Right lobe of liver (tissue), 4 donors: ENCODE data around the gene PCDHGC3.

ENCODE experiments used
- CTCF ChIP-seq, 4 donors: fragments of 200-600 bp in 3 of 4; fragments of 450-650 bp in 1 of 4; IDR thresholded peaks; one replicate each; pipeline versions ENCODE4 v1.5.1 to v1.8.0; 2016 to 2022; ENCODE audit warnings: antibody characterized with exemption in 4 of 4, mild to moderate bottlenecking in 2 of 4
- POLR2A ChIP-seq: fragments of 450-650 bp; IDR thresholded peaks from one replicate; pipeline ENCODE4 v1.6.1; 2017; ENCODE audit warnings: antibody characterized with exemption, mild to moderate bottlenecking
- donor health status: DM: no; HTN: no; CAD: no.
- donor health status: DM: no; HTN: no; CAD: no.
- donor health status: DM: no; HTN: yes; CAD: no.

GRCh38 chr5:141503681-141504080 is 27.9 kb downstream of the PCDHGC3 start:
- no peak for TF ChIP-seq CTCF (IDR thresholded peaks at IDR 0.05)
- no peak for TF ChIP-seq POLR2A
